ENCODE measurements around the gene RGL3.

The RGL3 gene

GRCh38 chr19:11390933-11391680, 28.0 kb downstream of the RGL3 start:
- no peak for DNase-seq (ENCODE audit: low spot score)
- TF ChIP-seq CTCF (IDR thresholded peaks at IDR 0.05; ENCODE audit: extremely low read depth, insufficient read depth, missing control alignments), result no peak
- in situ Hi-C loops (cut with MboI; ENCODE audit: low pct_unique_long_range_greater_than_20kb, low sequenced_read_pairs, unreplicated experiment), result no loop called here

- in situ Hi-C loops (cut with MboI; ENCODE audit: low pct_unique_long_range_greater_than_20kb, low sequenced_read_pairs, unreplicated experiment), result no loop called here
- DNase-seq (ENCODE audit: low spot score), result no peak
- no peak for TF ChIP-seq CTCF (IDR thresholded peaks at IDR 0.05; ENCODE audit: extremely low read depth, insufficient read depth, missing control alignments)
These were observed 28.8 kb downstream of the RGL3 start for GRCh38 chr19:11390359-11390758.

- no peak for DNase-seq (ENCODE audit: low spot score)
- in situ Hi-C loops (cut with MboI; ENCODE audit: low pct_unique_long_range_greater_than_20kb, low sequenced_read_pairs, unreplicated experiment), result no loop called here
- no peak for TF ChIP-seq CTCF (IDR thresholded peaks at IDR 0.05; ENCODE audit: extremely low read depth, insufficient read depth, missing control alignments)
These were observed 31.7 kb downstream of the RGL3 start for GRCh38 chr19:11387162-11388034.

- no peak for DNase-seq (ENCODE audit: low spot score)
- no peak for TF ChIP-seq CTCF (IDR thresholded peaks at IDR 0.05; ENCODE audit: extremely low read depth, insufficient read depth, missing control alignments)
- in situ Hi-C loops (cut with MboI; ENCODE audit: low pct_unique_long_range_greater_than_20kb, low sequenced_read_pairs, unreplicated experiment), result no loop called here
These were observed 34.4 kb downstream of the RGL3 start for GRCh38 chr19:11384778-11385129.

GRCh38 chr19:11383706-11384048, 35.4 kb downstream of the RGL3 start:
- no peak for TF ChIP-seq CTCF (IDR thresholded peaks at IDR 0.05; ENCODE audit: extremely low read depth, insufficient read depth, missing control alignments)
- in situ Hi-C loops (cut with MboI; ENCODE audit: low pct_unique_long_range_greater_than_20kb, low sequenced_read_pairs, unreplicated experiment), result no loop called here
- DNase-seq (ENCODE audit: low spot score), result no peak

GRCh38 chr19:11382898-11383705, 36.0 kb downstream of the RGL3 start:
- TF ChIP-seq CTCF (IDR thresholded peaks at IDR 0.05; ENCODE audit: extremely low read depth, insufficient read depth, missing control alignments), result peak; percentile 83
- DNase-seq (ENCODE audit: low spot score), result peak; percentile 68
- in situ Hi-C loops (cut with MboI; ENCODE audit: low pct_unique_long_range_greater_than_20kb, low sequenced_read_pairs, unreplicated experiment), result no loop called here

Data from GM13977 (cell line).